Muscle layer of colon (tissue), 2 donors: Measurements from ENCODE around the gene CAPRIN2.

Experiments
- H3K27ac ChIP-seq: one replicate; pipeline ENCODE4 v1.7.0; 2013; ENCODE audit warnings: low read depth, mild to moderate bottlenecking, low read length, moderate library complexity
- H3K27me3 ChIP-seq, 2 donors: one replicate each; pipeline ENCODE4 v1.7.0; 2013; ENCODE audit warnings: low read length in 2 of 2, mild to moderate bottlenecking in 2 of 2; ENCODE audit not compliant: insufficient read depth in 2 of 2, control insufficient read depth in 1 of 2
- H3K36me3 ChIP-seq: one replicate; pipeline ENCODE4 v1.7.0; 2013; ENCODE audit warnings: mild to moderate bottlenecking, low read length; ENCODE audit not compliant: insufficient read depth
- H3K4me1 ChIP-seq: one replicate; pipeline ENCODE4 v1.7.0; 2013; ENCODE audit warnings: mild to moderate bottlenecking, low read length; ENCODE audit not compliant: insufficient read depth
- H3K4me3 ChIP-seq, 2 donors: one replicate each; pipeline ENCODE4 v1.7.0; 2013; ENCODE audit warnings: low read length in 2 of 2, low read depth in 1 of 2, mild to moderate bottlenecking in 1 of 2, moderate library complexity in 1 of 2
- H3K9ac ChIP-seq: one replicate; pipeline ENCODE4 v1.7.0; 2013; ENCODE audit warnings: low read length
- H3K9me3 ChIP-seq: one replicate; pipeline ENCODE4 v1.7.0; 2013; ENCODE audit warnings: mild to moderate bottlenecking, low read length
- donor health status: abdominal sarcoma.
- donor health status: Adenocarcinoma of cecum.

The CAPRIN2 gene

DNA sequence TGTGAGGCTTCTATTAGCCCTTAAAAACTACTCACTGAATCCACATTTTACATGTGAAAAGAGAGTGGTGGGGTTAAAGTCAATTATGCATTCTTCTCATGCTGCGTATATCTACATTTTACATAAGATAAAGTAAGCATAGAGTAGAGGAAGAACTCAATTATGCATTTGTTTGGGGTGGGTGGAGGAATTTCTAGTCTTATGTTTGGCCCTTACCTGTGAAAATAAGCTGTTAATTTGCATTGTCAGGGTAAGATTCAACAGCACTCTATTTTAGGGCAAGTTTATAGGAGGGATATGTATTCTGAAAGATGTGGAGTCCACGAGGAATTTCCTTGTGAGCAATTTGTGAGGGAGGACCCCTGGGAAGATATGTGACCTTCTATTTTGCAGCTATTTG lies 30.9 kb upstream of the CAPRIN2 start:
- H3K4me1 ChIP-seq, result no peaks in the 10 kb centered on the region
- H3K9me3 ChIP-seq, result no peaks in the 10 kb centered on the region
- H3K4me3 ChIP-seq, result no peak overlapping the region
- H3K27ac ChIP-seq, result no peak overlapping the region
- H3K27me3 ChIP-seq, result no peaks in the 10 kb centered on the region
- H3K36me3 ChIP-seq, result no peaks in the 10 kb centered on the region
- no peak overlapping the region for H3K9ac ChIP-seq

GRCh38 chr12:30784508-30784907 lies 29.8 kb upstream of the CAPRIN2 start:
- H3K27me3 ChIP-seq, result no peaks in the 10 kb centered on the region
- no peak overlapping the region for H3K9ac ChIP-seq
- no peak overlapping the region for H3K27ac ChIP-seq
- H3K36me3 ChIP-seq, result no peaks in the 10 kb centered on the region
- no peaks in the 10 kb centered on the region for H3K9me3 ChIP-seq
- no peak overlapping the region for H3K4me3 ChIP-seq
- H3K4me1 ChIP-seq, result no peaks in the 10 kb centered on the region

- H3K27ac ChIP-seq, result no peak overlapping the region
- H3K27me3 ChIP-seq, result no peaks in the 10 kb centered on the region
- H3K36me3 ChIP-seq, result no peaks in the 10 kb centered on the region
- no peak overlapping the region for H3K9ac ChIP-seq
- no peak overlapping the region for H3K4me3 ChIP-seq
- no peaks in the 10 kb centered on the region for H3K9me3 ChIP-seq
- no peaks in the 10 kb centered on the region for H3K4me1 ChIP-seq
Observed at GRCh38 chr12:30783946-30784345, 29.2 kb upstream of the CAPRIN2 start.

- H3K4me3 ChIP-seq, result no peak overlapping the region
- no peaks in the 10 kb centered on the region for H3K4me1 ChIP-seq
- H3K27ac ChIP-seq, result no peak overlapping the region
- H3K27me3 ChIP-seq, result no peaks in the 10 kb centered on the region
- H3K9me3 ChIP-seq, result no peaks in the 10 kb centered on the region
- no peaks in the 10 kb centered on the region for H3K36me3 ChIP-seq
- H3K9ac ChIP-seq, result no peak overlapping the region
Observed at GRCh38 chr12:30782316-30783173, 27.8 kb upstream of the CAPRIN2 start.

DNA sequence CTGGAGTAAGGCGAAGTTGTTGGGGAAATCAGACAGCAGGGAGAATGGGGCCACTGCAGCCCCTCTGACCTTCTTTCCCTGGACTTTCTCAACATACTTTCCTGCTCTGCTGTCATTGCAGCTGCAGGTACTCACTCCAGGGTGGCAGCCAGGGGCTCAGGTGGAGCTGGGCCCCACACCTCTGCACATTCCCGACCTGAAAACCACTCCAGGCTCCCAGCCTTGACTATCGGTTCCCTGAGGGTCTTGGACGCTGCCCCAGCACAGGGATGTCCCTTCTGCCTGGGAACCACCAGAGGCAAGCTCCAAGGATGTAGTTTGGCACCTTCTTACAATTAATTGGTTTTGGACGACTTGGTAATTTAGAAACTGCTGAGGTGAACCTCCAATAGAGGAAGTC lies 24.8 kb upstream of the CAPRIN2 start:
- H3K4me1 ChIP-seq, result no peaks in the 10 kb centered on the region
- H3K36me3 ChIP-seq, result no peaks in the 10 kb centered on the region
- H3K9me3 ChIP-seq, result no peaks in the 10 kb centered on the region
- H3K27ac ChIP-seq, result no peak overlapping the region
- H3K27me3 ChIP-seq, result no peaks in the 10 kb centered on the region
- no peak overlapping the region for H3K9ac ChIP-seq
- H3K4me3 ChIP-seq, result no peak overlapping the region

- H3K4me1 ChIP-seq, result no peaks in the 10 kb centered on the region
- no peaks in the 10 kb centered on the region for H3K36me3 ChIP-seq
- no peak overlapping the region for H3K27ac ChIP-seq
- H3K9me3 ChIP-seq, result no peaks in the 10 kb centered on the region
- no peaks in the 10 kb centered on the region for H3K27me3 ChIP-seq
- no peak overlapping the region for H3K4me3 ChIP-seq
- no peak overlapping the region for H3K9ac ChIP-seq
Observed at GRCh38 chr12:30779178-30779577, 24.4 kb upstream of the CAPRIN2 start.

- Histone ChIP-seq H3K27me3 (no peaks in the 10 kb centered on the region), H3K9ac (no peak overlapping the region), H3K36me3 (no peaks in the 10 kb centered on the region), H3K4me1 (no peaks in the 10 kb centered on the region), H3K27ac (no peak overlapping the region), H3K4me3 (no peak overlapping the region), H3K9me3 (no peaks in the 10 kb centered on the region)
Observed at GRCh38 chr12:30774599-30774998, 19.8 kb upstream of the CAPRIN2 start.

- Histone ChIP-seq H3K36me3 (no peaks in the 10 kb centered on the region), H3K27me3 (no peaks in the 10 kb centered on the region), H3K27ac (no peak overlapping the region), H3K9ac (no peak overlapping the region), H3K4me1 (no peaks in the 10 kb centered on the region), H3K4me3 (no peak overlapping the region), H3K9me3 (no peaks in the 10 kb centered on the region)
Observed at GRCh38 chr12:30769802-30770201, 15.1 kb upstream of the CAPRIN2 start.

- Histone ChIP-seq H3K4me1 (no peaks in the 10 kb centered on the region), H3K4me3 (no peak overlapping the region), H3K27ac (no peak overlapping the region), H3K27me3 (no peaks in the 10 kb centered on the region), H3K9ac (no peak overlapping the region), H3K36me3 (no peaks in the 10 kb centered on the region), H3K9me3 (no peaks in the 10 kb centered on the region)
Observed at GRCh38 chr12:30764251-30764650, 9.5 kb upstream of the CAPRIN2 start.

GRCh38 chr12:30763053-30763452 lies 8.3 kb upstream of the CAPRIN2 start:
- no peaks in the 10 kb centered on the region for H3K36me3 ChIP-seq
- no peaks in the 10 kb centered on the region for H3K9me3 ChIP-seq
- no peak overlapping the region for H3K9ac ChIP-seq
- no peak overlapping the region for H3K27ac ChIP-seq
- no peaks in the 10 kb centered on the region for H3K27me3 ChIP-seq
- no peak overlapping the region for H3K4me3 ChIP-seq
- H3K4me1 ChIP-seq, result no peaks in the 10 kb centered on the region

DNA sequence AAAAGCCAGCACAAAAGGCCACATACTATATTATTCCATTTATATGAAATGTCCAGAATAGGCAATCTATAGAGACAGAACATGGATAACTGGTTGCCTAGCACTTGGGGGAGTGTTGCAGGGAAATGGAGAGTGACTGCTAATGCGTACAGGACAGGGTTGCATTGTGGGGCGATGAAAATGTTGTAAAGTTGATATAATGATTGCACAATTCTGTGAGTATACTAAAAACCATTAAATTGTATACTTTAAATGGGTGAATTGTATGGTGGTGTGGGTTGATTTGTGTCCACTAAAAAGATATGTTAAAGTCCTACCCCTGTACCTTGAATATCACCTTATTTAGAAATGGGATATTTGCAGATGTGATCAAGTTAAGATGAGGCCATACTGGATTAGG lies 7.0 kb upstream of the CAPRIN2 start:
- H3K9ac ChIP-seq, result no peak overlapping the region
- no peaks in the 10 kb centered on the region for H3K9me3 ChIP-seq
- no peaks in the 10 kb centered on the region for H3K27me3 ChIP-seq
- H3K4me3 ChIP-seq, result no peak overlapping the region
- H3K36me3 ChIP-seq, result no peaks in the 10 kb centered on the region
- no peak overlapping the region for H3K27ac ChIP-seq
- H3K4me1 ChIP-seq, result no peaks in the 10 kb centered on the region

- no peaks in the 10 kb centered on the region for H3K27me3 ChIP-seq
- H3K4me1 ChIP-seq, result peaks cover 14% of the 10 kb centered on the region
- no peaks in the 10 kb centered on the region for H3K36me3 ChIP-seq
- no peak overlapping the region for H3K27ac ChIP-seq
- no peak overlapping the region for H3K4me3 ChIP-seq
- H3K9me3 ChIP-seq, result no peaks in the 10 kb centered on the region
- no peak overlapping the region for H3K9ac ChIP-seq
Observed at GRCh38 chr12:30757316-30757715, 2.6 kb upstream of the CAPRIN2 start.
